ENCODE data around the gene FZR1. TPM values are rescaled to one million over a fixed set of nuclear protein-coding genes. Genes with fewer than 3 reads are reported as not detected.

The FZR1 gene
- total RNA-seq, 1 experiment from 2014 or later = 51.4 TPM

- Mint-ChIP-seq H3K9me3 (no peaks in the 10 kb centered on the region; a peak in 1 of 5 replicates), H3K36me3 (ENCODE audit: insufficient read depth in 1 of 3, low read depth in 3 of 3) (peaks cover 20 to 48% (median 41%) of the 10 kb centered on the region in 3 experiments; a peak in 6 of 7 replicates), H3K27ac (no peak overlapping the region), H3K4me1 (peaks cover 7 to 10% of the 10 kb centered on the region in 2 experiments), H3K27me3 (ENCODE audit: low read depth) (no peaks in the 10 kb centered on the region), H3K4me3 (no peak overlapping the region)
- Histone ChIP-seq H3K23ac (ENCODE audit: insufficient read length, low read depth, low read length) (no peak overlapping the region), H4K8ac (replicated peaks; ENCODE audit: insufficient read length, low read depth, low read length) (no peak overlapping the region), H3K79me1 (ENCODE audit: insufficient read depth, low read depth, low read length, poor library complexity, severe bottlenecking) (no peaks in the 10 kb centered on the region), H2BK12ac (ENCODE audit: insufficient read length, low read depth, low read length) (no peak overlapping the region), H3K4me1 (ENCODE audit: insufficient read depth, low read length) (no peaks in the 10 kb centered on the region), H2BK5ac (ENCODE audit: insufficient read length, low read length) (no peak overlapping the region), H3K18ac (ENCODE audit: insufficient read length, low read depth, low read length) (no peak overlapping the region), H2AFZ (ENCODE audit: low read length) (no peak overlapping the region), H3K56ac (ENCODE audit: insufficient read length, low read depth, low read length) (no peak overlapping the region), H2BK120ac (ENCODE audit: low read depth, low read length, poor library complexity, severe bottlenecking) (no peak overlapping the region), H3K27me3 (ENCODE audit: insufficient read depth, low read length) (no peaks in the 10 kb centered on the region), H2AK5ac (ENCODE audit: insufficient read length, low read length) (no peak overlapping the region), H3K23me2 (ENCODE audit: insufficient read length, low read depth, low read length, poor library complexity, severe bottlenecking) (peaks cover 6% of the 10 kb centered on the region), H3K14ac (ENCODE audit: insufficient read depth, low read length) (no peak overlapping the region), H2BK15ac (ENCODE audit: low read depth, low read length) (no peak overlapping the region), H3K4ac (ENCODE audit: low read depth, low read length) (no peak overlapping the region), H3T11ph (ENCODE audit: low read length) (no peak overlapping the region), H3K4me2 (ENCODE audit: insufficient read depth, insufficient read length, low read length) (no peak overlapping the region), H3K9me3 (ENCODE audit: control insufficient read depth, low read depth, low read length) (no peaks in the 10 kb centered on the region), H2BK20ac (ENCODE audit: low read depth, low read length, poor library complexity, severe bottlenecking) (no peak overlapping the region), H4K91ac (ENCODE audit: insufficient read length, low read depth, low read length) (no peak overlapping the region), H4K20me1 (ENCODE audit: control insufficient read depth, insufficient read depth, insufficient read length) (no peaks in the 10 kb centered on the region), H3K79me2 (ENCODE audit: insufficient read depth, low read length) (peaks cover 10% of the 10 kb centered on the region), H3K9ac (ENCODE audit: extremely low read depth, insufficient read length, low read length) (no peak overlapping the region), H4K5ac (ENCODE audit: insufficient read length, low read depth, low read length) (no peak overlapping the region), H3K27ac (ENCODE audit: insufficient read length, low read depth, low read length) (no peak overlapping the region)
- TF ChIP-seq, protein P1, sequence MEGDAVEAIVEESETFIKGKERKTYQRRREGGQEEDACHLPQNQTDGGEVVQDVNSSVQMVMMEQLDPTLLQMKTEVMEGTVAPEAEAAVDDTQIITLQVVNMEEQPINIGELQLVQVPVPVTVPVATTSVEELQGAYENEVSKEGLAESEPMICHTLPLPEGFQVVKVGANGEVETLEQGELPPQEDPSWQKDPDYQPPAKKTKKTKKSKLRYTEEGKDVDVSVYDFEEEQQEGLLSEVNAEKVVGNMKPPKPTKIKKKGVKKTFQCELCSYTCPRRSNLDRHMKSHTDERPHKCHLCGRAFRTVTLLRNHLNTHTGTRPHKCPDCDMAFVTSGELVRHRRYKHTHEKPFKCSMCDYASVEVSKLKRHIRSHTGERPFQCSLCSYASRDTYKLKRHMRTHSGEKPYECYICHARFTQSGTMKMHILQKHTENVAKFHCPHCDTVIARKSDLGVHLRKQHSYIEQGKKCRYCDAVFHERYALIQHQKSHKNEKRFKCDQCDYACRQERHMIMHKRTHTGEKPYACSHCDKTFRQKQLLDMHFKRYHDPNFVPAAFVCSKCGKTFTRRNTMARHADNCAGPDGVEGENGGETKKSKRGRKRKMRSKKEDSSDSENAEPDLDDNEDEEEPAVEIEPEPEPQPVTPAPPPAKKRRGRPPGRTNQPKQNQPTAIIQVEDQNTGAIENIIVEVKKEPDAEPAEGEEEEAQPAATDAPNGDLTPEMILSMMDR (conservative IDR thresholded peaks at IDR 0.05) = no peak
- DNase-seq = no peak
- no CpG with 5 or more reads among the region's 32 CpGs for WGBS (ENCODE audit: extremely low coverage, insufficient read length, low lambda C conversion rate)
Measured at GRCh38 chr19:3496392-3497273, 9.5 kb upstream of the FZR1 start.

Measured in H9 (cell line).